Measurements from ENCODE around the gene FAM83C. TPM values are rescaled to one million over a fixed set of nuclear protein-coding genes. Genes with fewer than 3 reads are reported as not detected.

Gene FAM83C
- total RNA-seq, 1 donor: not detected

GRCh38 chr20:35287509-35288324, 4.5 kb downstream of the FAM83C start:
- TF ChIP-seq CTCF (IDR thresholded peaks at IDR 0.05; ENCODE audit: insufficient read depth, low read length): no peak
- H3K4me3 ChIP-seq (ENCODE audit: low read depth, low read length): no peak overlapping the region
- no peak for DNase-seq (ENCODE audit: low read depth)

- no peak for DNase-seq (ENCODE audit: low read depth)
- H3K4me3 ChIP-seq (ENCODE audit: low read depth, low read length): no peak overlapping the region
- TF ChIP-seq CTCF (IDR thresholded peaks at IDR 0.05; ENCODE audit: insufficient read depth, low read length): no peak
These were observed 5.2 kb downstream of the FAM83C start for GRCh38 chr20:35286899-35287508.

GRCh38 chr20:35286077-35286898, 5.9 kb downstream of the FAM83C start:
- DNase-seq (ENCODE audit: low read depth): no peak
- no peak for TF ChIP-seq CTCF (IDR thresholded peaks at IDR 0.05; ENCODE audit: insufficient read depth, low read length)
- no peak overlapping the region for H3K4me3 ChIP-seq (ENCODE audit: low read depth, low read length)

GRCh38 chr20:35285806-35286076, 6.5 kb downstream of the FAM83C start:
- no peak overlapping the region for H3K4me3 ChIP-seq (ENCODE audit: low read depth, low read length)
- DNase-seq (ENCODE audit: low read depth): no peak
- TF ChIP-seq CTCF (IDR thresholded peaks at IDR 0.05; ENCODE audit: insufficient read depth, low read length): no peak

GRCh38 chr20:35284992-35285805, 7.0 kb downstream of the FAM83C start:
- no peak for DNase-seq (ENCODE audit: low read depth)
- no peak for TF ChIP-seq CTCF (IDR thresholded peaks at IDR 0.05; ENCODE audit: insufficient read depth, low read length)
- peak overlapping the region; percentile 87 for H3K4me3 ChIP-seq (ENCODE audit: low read depth, low read length)

GRCh38 chr20:35284267-35284991, 7.8 kb downstream of the FAM83C start, which contains the start of gene EIF6:
TSS of gene EIF6 (minus strand) at chr20:35284772. CDS start at chr20:35284487, 285 bp downstream.
- peak; percentile 83 for DNase-seq (ENCODE audit: low read depth)
- peak within 1 kb of the TSS; percentile 87 for H3K4me3 ChIP-seq (ENCODE audit: low read depth, low read length)
- TF ChIP-seq CTCF (IDR thresholded peaks at IDR 0.05; ENCODE audit: insufficient read depth, low read length): no peak
